GM06990 (cell line): Measurements from ENCODE around the gene NCOR2.

Source experiments
- DNase-seq: peaks from one replicate; pipeline ENCODE4 v3.0.0-alpha.2; 2011; ENCODE audit not compliant: insufficient read length; ENCODE audit errors: extremely low read depth
- H3K27me3 ChIP-seq: replicated peaks from 2 replicates; pipeline ENCODE4 v1.6.0; 2011; ENCODE audit warnings: low read length; ENCODE audit not compliant: control insufficient read depth, insufficient read depth
- H3K36me3 ChIP-seq: 2 replicates; pipeline ENCODE4 v1.5.1; 2011; ENCODE audit warnings: low read length; ENCODE audit not compliant: control insufficient read depth, insufficient read depth
- H3K4me3 ChIP-seq: replicated peaks from 2 replicates; pipeline ENCODE4 v1.5.1; 2011; ENCODE audit warnings: low read depth, mild to moderate bottlenecking, control low read depth, low read length
- TF ChIP-seq, protein P1 (sequence below): IDR thresholded peaks from 2 replicates; pipeline ENCODE4 v1.5.1; 2011; ENCODE audit warnings: low read length, control low read depth, mild to moderate bottlenecking, inconsistent platforms; ENCODE audit not compliant: insufficient read depth, poor library complexity, severe bottlenecking

The NCOR2 gene

DNA sequence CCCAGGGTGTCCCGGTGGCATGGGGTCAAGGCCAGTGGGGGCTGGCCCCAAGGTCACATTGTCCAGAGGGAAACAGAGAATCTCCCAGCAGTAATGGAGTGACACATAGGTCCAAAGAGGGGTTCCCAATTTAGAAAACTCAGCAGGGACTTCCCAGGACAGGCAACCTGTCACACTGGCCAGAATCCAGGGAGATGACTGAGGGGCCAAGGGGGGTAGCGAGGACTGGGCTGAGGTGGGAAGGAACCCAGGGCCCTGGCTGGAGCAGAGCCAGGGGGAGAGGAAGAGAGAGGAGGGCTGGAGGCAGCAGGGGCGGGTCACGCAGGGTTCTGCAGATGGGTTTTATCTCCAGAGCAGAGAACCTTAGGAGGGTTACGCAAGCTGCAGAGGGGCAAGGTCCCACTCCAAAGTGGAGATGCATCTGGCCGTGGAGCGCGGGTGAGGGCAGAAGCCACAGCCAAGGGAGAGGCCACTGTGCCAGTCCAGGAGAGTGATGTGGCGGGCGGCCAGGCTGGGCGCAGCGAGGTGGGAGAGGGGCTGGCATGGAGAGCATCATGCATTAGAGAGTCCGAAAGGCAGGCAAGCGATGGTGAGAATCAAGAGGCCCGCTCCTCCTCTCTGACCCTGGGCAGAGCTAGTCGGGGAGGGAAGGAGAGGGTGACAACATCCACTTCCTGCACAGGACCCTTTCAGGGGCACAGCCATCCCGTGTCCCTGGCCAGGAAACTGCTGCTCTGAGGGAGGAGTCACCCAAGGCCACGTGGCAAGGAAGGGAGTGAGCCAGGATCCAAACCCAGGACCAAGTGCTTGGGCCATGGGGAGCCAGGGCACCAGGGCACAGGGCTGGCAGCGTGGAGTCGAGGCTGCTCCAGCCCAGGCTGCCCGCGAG lies 29.0 kb downstream of the NCOR2 start:
- no peak for DNase-seq
- H3K27me3 ChIP-seq: no peaks in the 10 kb centered on the region
- peaks cover 2% of the 10 kb centered on the region for H3K36me3 ChIP-seq
- H3K4me3 ChIP-seq: no peak overlapping the region
- TF ChIP-seq, protein P1, sequence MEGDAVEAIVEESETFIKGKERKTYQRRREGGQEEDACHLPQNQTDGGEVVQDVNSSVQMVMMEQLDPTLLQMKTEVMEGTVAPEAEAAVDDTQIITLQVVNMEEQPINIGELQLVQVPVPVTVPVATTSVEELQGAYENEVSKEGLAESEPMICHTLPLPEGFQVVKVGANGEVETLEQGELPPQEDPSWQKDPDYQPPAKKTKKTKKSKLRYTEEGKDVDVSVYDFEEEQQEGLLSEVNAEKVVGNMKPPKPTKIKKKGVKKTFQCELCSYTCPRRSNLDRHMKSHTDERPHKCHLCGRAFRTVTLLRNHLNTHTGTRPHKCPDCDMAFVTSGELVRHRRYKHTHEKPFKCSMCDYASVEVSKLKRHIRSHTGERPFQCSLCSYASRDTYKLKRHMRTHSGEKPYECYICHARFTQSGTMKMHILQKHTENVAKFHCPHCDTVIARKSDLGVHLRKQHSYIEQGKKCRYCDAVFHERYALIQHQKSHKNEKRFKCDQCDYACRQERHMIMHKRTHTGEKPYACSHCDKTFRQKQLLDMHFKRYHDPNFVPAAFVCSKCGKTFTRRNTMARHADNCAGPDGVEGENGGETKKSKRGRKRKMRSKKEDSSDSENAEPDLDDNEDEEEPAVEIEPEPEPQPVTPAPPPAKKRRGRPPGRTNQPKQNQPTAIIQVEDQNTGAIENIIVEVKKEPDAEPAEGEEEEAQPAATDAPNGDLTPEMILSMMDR: no peak

DNA sequence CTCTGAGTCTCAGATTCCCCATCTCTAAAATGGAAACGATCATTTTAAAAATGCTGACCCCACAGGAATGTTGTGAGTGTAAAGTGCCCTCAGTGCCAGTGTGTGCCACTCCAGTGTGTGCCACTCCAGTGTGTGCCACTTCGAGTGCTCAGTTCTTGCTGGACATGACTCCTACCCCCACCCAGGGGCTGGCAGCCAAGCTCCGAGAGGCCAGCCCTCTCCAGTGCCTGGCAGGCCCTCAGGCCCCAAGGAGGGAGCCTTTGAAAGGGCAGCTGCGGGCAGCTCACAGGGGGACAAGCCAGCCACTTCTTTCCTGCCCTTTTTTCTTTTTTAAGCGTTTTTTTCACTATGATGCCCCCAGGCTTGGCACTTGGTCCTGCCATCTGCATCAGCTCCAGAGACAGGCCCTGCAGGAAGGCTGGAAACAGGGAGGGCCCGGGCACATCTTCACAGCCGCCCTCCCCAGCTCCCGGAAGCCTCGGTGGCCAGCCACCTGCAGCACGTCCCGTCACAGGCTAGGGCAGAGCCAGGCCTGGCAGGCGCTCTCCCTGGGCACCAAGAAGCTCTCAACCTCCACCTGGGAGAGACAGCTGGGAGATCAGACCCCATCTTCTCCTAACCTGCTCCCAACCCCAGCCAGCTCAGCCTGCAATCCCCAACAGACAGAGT lies 29.8 kb downstream of the NCOR2 start:
- Histone ChIP-seq H3K36me3 (peaks cover 2% of the 10 kb centered on the region), H3K4me3 (no peak overlapping the region), H3K27me3 (no peaks in the 10 kb centered on the region)
- no peak for DNase-seq
- TF ChIP-seq, protein P1: no peak

DNA sequence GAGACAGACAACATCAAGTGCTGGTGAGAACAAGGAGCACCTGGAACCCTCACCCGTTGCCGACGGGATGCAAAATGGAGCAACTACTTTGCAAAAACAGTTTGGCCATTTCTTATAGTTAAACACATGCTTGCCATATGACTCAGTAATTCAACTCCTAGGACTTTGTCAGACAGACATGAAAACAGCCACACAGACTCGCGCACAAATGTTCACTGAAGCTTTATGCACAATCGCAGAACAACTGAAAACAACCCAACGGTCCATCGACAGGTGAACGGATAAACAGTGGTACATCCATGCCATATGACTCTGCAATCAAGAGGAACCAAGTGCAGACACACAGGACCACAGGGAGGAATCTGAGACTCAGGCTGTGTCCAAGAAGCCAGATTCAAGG lies 30.8 kb downstream of the NCOR2 start:
- TF ChIP-seq, protein P1: no peak
- H3K4me3 ChIP-seq: no peak overlapping the region

DNA sequence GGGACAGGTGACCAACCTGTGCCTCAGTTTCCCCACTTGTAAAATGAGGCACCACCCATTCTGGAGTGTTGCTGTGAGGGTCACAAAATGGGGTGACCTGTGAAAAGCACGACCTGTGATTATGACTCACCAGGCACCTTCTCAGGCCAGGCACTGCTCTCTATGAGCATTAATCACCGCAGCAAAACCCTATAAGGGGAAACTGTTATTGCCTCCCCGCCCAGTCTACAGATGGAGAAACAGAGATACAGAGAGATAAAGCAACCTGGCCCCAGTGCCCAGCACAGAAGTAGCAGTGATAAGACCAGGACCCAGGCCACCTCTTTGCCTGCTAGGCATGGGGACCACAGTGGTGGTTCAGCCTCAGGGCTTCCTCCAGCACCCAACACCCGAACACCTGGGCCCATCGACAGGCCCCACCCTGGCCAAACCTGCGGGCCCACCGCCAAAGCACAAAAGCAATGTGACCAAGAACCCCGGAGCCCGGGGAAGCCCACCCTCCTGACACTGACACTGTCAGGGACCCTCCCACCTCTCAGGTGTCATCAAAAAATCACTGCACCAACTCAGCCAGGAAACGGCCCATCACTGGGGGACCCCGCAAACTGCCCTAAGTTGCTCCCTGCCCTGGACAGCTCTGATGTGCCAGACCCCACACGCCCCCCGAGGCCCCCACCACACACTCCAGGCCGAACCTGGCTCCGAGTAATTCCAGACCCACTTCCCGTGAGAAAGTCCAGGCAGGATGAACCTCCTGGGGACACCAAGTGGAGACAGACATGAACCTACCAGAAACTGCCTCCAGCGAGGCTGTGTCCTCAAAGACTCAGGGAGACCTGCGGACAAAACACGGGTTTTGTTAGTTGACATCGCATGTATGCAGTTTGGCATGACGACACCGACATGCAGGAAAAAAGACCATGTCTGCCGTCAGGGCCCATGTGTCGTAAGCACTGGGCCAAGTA lies 32.4 kb downstream of the NCOR2 start:
- TF ChIP-seq, protein P1: no peak
- no peak for DNase-seq
- peaks cover 2% of the 10 kb centered on the region for H3K36me3 ChIP-seq

More for the DNA sequence above, 30.8 kb downstream of the NCOR2 start:
- Histone ChIP-seq H3K36me3 (peaks cover 2% of the 10 kb centered on the region), H3K27me3 (no peaks in the 10 kb centered on the region)
- DNase-seq: no peak

DNA sequence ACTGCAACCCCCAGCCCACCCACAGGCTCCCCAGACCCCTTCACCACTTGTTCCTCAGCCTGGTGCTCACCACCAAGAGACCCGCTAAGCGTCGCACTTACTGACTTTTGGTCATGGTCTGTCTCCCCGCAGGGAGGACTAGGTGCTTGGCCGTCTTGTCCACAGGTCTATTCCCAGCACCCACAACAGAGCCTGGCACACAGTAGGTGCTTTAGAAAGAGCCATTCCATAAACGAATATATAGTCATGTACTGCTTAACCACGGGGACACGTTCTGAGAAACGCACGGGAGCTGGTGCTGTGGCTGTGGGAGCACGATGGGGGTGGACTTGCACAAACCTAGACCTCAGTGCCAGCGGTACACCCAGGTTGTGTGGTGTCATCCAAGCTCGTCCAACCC lies 34.0 kb downstream of the NCOR2 start:
- DNase-seq: no peak
- no peak overlapping the region for H3K4me3 ChIP-seq
- peaks cover 2% of the 10 kb centered on the region for H3K36me3 ChIP-seq
- H3K27me3 ChIP-seq: no peaks in the 10 kb centered on the region
- TF ChIP-seq, protein P1: no peak

More for the DNA sequence above, 32.4 kb downstream of the NCOR2 start:
- no peaks in the 10 kb centered on the region for H3K27me3 ChIP-seq
- H3K4me3 ChIP-seq: no peak overlapping the region
